HL-60 (cell line): ENCODE data around the gene PANK4.

Source experiments
- DNase-seq, 2 experiments: peaks; one replicate each; pipeline ENCODE4 v3.0.0-alpha.2; 2010 to 2020; ENCODE audit warnings: low read depth in 1 of 2, low spot score in 1 of 2
- H3K27ac ChIP-seq: fragments of 250-450 bp; sonication (Bioruptor Pico); replicated peaks from 2 replicates; pipeline ENCODE4 v1.5.1; 2020; ENCODE audit warnings: mild to moderate bottlenecking, moderate library complexity
- H3K27me3 ChIP-seq: fragments of 250-450 bp; sonication (Bioruptor Pico); 2 replicates; pipeline ENCODE4 v1.5.1; 2021; ENCODE audit warnings: mild to moderate bottlenecking, moderate library complexity; ENCODE audit not compliant: insufficient read depth, poor library complexity, severe bottlenecking
- H3K4me3 ChIP-seq: replicated peaks from 2 replicates; pipeline ENCODE4 v1.5.1; 2011; ENCODE audit warnings: mild to moderate bottlenecking, control low read depth, low read length; ENCODE audit not compliant: insufficient read depth
- CTCF ChIP-seq: IDR thresholded peaks from one replicate; pipeline ENCODE4 v1.5.1; 2011; ENCODE audit warnings: low read length, control low read depth, inconsistent platforms; ENCODE audit not compliant: insufficient read depth
- GABPA ChIP-seq: IDR thresholded peaks from 2 replicates; pipeline ENCODE4 v1.6.1; 2012; ENCODE audit warnings: low read depth
- POLR2AphosphoS5 ChIP-seq: IDR thresholded peaks from 2 replicates; pipeline ENCODE4 v1.6.1; 2012; ENCODE audit warnings: low read depth
- SPI1 ChIP-seq: IDR thresholded peaks from 2 replicates; pipeline ENCODE4 v1.6.1; 2012; ENCODE audit warnings: low read depth, mild to moderate bottlenecking, borderline replicate concordance
- TF ChIP-seq, protein P1 (sequence below): IDR thresholded peaks from 2 replicates; pipeline ENCODE4 v1.6.1; 2012; ENCODE audit warnings: low read depth; ENCODE audit not compliant: insufficient replicate concordance

The PANK4 gene

DNA sequence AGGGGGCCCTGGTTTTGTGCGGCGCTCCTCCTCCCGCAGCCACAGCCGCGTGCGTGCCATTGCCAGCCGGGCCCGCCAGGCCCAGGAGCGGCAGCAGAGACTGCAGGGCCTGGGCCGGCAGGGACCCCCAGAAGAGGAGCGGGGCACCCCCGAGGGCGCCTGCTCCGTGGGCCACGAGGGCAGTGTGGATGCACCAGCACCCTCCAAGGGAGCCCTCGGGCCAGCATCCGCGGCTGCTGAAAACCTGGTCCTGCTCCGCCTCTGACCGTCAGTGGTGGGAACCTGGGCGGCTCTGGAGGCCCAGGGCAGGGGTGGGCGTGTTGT is 21.5 kb downstream of the PANK4 start:
- no peak for DNase-seq
- H3K27ac ChIP-seq = no peak overlapping the region
- TF ChIP-seq SPI1 (no peak), CTCF (no peak), GABPA (no peak), POLR2AphosphoS5 (no peak)
- TF ChIP-seq, protein P1, sequence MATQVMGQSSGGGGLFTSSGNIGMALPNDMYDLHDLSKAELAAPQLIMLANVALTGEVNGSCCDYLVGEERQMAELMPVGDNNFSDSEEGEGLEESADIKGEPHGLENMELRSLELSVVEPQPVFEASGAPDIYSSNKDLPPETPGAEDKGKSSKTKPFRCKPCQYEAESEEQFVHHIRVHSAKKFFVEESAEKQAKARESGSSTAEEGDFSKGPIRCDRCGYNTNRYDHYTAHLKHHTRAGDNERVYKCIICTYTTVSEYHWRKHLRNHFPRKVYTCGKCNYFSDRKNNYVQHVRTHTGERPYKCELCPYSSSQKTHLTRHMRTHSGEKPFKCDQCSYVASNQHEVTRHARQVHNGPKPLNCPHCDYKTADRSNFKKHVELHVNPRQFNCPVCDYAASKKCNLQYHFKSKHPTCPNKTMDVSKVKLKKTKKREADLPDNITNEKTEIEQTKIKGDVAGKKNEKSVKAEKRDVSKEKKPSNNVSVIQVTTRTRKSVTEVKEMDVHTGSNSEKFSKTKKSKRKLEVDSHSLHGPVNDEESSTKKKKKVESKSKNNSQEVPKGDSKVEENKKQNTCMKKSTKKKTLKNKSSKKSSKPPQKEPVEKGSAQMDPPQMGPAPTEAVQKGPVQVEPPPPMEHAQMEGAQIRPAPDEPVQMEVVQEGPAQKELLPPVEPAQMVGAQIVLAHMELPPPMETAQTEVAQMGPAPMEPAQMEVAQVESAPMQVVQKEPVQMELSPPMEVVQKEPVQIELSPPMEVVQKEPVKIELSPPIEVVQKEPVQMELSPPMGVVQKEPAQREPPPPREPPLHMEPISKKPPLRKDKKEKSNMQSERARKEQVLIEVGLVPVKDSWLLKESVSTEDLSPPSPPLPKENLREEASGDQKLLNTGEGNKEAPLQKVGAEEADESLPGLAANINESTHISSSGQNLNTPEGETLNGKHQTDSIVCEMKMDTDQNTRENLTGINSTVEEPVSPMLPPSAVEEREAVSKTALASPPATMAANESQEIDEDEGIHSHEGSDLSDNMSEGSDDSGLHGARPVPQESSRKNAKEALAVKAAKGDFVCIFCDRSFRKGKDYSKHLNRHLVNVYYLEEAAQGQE = no peak
- no peak overlapping the region for H3K4me3 ChIP-seq
- H3K27me3 ChIP-seq = peaks cover 10% of the 10 kb centered on the region

GRCh38 chr1:2504225-2504948 is 22.0 kb downstream of the PANK4 start:
- no peak for DNase-seq
- Histone ChIP-seq H3K4me3 (no peak overlapping the region), H3K27me3 (peaks cover 10% of the 10 kb centered on the region), H3K27ac (no peak overlapping the region)
- TF ChIP-seq GABPA (no peak), SPI1 (no peak), CTCF (no peak), POLR2AphosphoS5 (no peak)
- TF ChIP-seq, protein P1 = no peak

DNA sequence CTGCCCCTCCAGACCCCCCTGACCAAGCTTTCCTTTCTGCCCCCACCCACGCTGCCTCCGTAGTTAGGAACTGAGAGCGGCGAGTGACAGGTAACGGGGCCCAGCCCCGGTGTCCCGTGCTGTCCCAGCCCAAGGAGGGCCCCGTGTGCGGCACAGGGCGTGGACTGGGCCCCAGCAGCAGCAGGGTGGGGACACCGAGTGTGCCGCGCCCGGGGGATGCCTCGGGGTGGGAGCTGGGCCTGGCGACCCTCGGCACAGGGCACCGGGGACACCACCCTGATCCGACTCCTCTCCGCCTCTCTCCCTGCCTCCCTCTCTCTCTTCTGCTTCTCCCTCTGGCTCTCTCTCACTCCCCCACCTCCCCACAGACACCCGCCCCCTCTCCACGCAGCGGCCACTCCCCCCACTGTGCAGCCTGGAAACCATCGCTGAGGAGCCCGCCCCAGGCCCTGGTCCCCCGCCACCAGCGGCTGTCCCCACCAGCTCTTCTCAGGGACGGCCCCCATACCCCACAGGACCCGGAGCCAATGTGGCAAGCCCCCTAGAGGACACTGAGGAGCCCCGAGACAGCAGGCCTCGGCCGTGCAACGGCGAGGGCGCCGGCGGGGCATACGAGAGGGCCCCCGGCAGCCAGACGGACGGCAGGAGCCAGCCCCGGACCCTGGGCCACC is 22.7 kb downstream of the PANK4 start:
- DNase-seq = no peak
- H3K4me3 ChIP-seq = no peak overlapping the region
- peaks cover 10% of the 10 kb centered on the region for H3K27me3 ChIP-seq
- TF ChIP-seq, protein P1 = no peak
- TF ChIP-seq GABPA = no peak
- H3K27ac ChIP-seq = no peak overlapping the region
